ENCODE measurements around the gene SDR9C7. TPM values are rescaled to one million over a fixed set of nuclear protein-coding genes. Genes with fewer than 3 reads are reported as not detected.

Gene SDR9C7
- total RNA-seq, 1 experiment from 2014 or later: not detected

DNA sequence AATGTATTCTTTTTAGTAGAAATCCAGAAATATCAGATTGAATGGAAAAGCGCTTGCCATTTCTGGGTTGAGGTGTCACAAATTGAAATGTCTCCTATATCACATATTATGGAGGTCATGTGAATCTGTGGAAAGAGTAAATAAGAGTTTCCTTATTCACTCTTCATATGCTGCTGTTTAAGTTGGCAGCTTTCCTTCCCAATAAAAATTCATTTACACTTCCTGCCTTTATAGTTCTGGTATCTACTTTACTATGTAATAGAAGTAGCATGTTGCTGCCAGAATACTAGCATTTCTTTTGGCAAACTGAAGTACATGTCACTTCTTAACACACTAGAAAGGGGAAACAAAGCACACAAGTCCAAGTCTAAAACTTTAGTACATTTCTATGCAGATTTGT, 60.8 kb downstream of the SDR9C7 start (continued):
- TF ChIP-seq, protein P1, sequence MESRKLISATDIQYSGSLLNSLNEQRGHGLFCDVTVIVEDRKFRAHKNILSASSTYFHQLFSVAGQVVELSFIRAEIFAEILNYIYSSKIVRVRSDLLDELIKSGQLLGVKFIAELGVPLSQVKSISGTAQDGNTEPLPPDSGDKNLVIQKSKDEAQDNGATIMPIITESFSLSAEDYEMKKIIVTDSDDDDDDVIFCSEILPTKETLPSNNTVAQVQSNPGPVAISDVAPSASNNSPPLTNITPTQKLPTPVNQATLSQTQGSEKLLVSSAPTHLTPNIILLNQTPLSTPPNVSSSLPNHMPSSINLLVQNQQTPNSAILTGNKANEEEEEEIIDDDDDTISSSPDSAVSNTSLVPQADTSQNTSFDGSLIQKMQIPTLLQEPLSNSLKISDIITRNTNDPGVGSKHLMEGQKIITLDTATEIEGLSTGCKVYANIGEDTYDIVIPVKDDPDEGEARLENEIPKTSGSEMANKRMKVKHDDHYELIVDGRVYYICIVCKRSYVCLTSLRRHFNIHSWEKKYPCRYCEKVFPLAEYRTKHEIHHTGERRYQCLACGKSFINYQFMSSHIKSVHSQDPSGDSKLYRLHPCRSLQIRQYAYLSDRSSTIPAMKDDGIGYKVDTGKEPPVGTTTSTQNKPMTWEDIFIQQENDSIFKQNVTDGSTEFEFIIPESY (IDR thresholded peaks at IDR 0.05; ENCODE audit: extremely low read depth, insufficient replicate concordance, low read length): no peak
- TF ChIP-seq SRF (IDR thresholded peaks at IDR 0.05; ENCODE audit: low read depth): no peak
- TF ChIP-seq CEBPB (IDR thresholded peaks at IDR 0.05; ENCODE audit: low read depth): no peak
- no peak for TF ChIP-seq ZNF274 (IDR thresholded peaks at IDR 0.05; ENCODE audit: low read depth, low read length)

Other genes with a start within 250 kb of the SDR9C7 start
- 404 TPM for gene PTGES3, start 246.1 kb downstream of the SDR9C7 start, total RNA-seq (2021; ENCODE audit: unreplicated experiment)
- gene NACA, start 209.1 kb downstream of the SDR9C7 start, total RNA-seq (2021; ENCODE audit: unreplicated experiment): 896 TPM
- 53.3 TPM for gene PRIM1, start 182.1 kb downstream of the SDR9C7 start, total RNA-seq (2021; ENCODE audit: unreplicated experiment)
- gene HSD17B6, start 171.1 kb downstream of the SDR9C7 start, total RNA-seq (2021; ENCODE audit: unreplicated experiment): 1.9 TPM
- gene RDH16, start 23.2 kb upstream of the SDR9C7 start, total RNA-seq (2021; ENCODE audit: unreplicated experiment): 0.59 TPM
- gene ZBTB39, start 72.1 kb upstream of the SDR9C7 start, total RNA-seq (2021; ENCODE audit: unreplicated experiment): 12.3 TPM
- not detected for gene TAC3, start 82.1 kb upstream of the SDR9C7 start, total RNA-seq (2021; ENCODE audit: unreplicated experiment)
- gene MYO1A, start 115.7 kb upstream of the SDR9C7 start, total RNA-seq (2021; ENCODE audit: unreplicated experiment): 0.76 TPM
- gene NEMP1, start 144.4 kb upstream of the SDR9C7 start, total RNA-seq (2021; ENCODE audit: unreplicated experiment): 35.2 TPM
- gene NAB2, start 154.7 kb upstream of the SDR9C7 start, total RNA-seq (2021; ENCODE audit: unreplicated experiment): 77.1 TPM
- 78.5 TPM for gene STAT6, start 177.0 kb upstream of the SDR9C7 start, total RNA-seq (2021; ENCODE audit: unreplicated experiment)
- 12.0 TPM for gene LRP1, start 194.1 kb upstream of the SDR9C7 start, total RNA-seq (2021; ENCODE audit: unreplicated experiment)
- not detected for gene LRP1-AS, start 213.2 kb upstream of the SDR9C7 start, total RNA-seq (2021; ENCODE audit: unreplicated experiment)